B cell (primary cell): Measurements from ENCODE around the gene MYT1. TPM values are rescaled to one million over a fixed set of nuclear protein-coding genes. Genes with fewer than 3 reads are reported as not detected.

Source experiments
- ATAC-seq: fragments of 200-7000 bp; cut with Tn5 transposase; one replicate; pipeline ENCODE4 v1.10.0; 2021; ENCODE audit warnings: low read depth, mild to moderate bottlenecking, moderate number of reproducible peaks, moderate library complexity
- CTCF ChIA-PET: fragments of 350-600 bp; sonication (Branson Sonifier 250); formaldehyde crosslinking; loops from one replicate; lab custom pipeline; 2021; ENCODE audit warnings: antibody characterized with exemption, inconsistent platforms; lab: Charles Lee
- POLR2A ChIA-PET: fragments of 350-600 bp; sonication (Branson Sonifier 250); formaldehyde crosslinking; loops from one replicate; lab custom pipeline; 2021; ENCODE audit warnings: antibody characterized with exemption; lab: Charles Lee
- DNase-seq: peaks from one replicate; pipeline ENCODE4 v3.0.0; 2013
- H2AFZ ChIP-seq: 2 replicates; pipeline ENCODE4 v1.6.1; 2012; ENCODE audit warnings: mild to moderate bottlenecking, low read depth, low read length; ENCODE audit not compliant: insufficient read depth, poor library complexity, severe bottlenecking
- H3K27ac ChIP-seq, 2 donors: 1 replicate in 1 of 2; 2 replicates in 1 of 2; pipeline ENCODE4 v1.5.1; 2012 to 2013; ENCODE audit warnings: low read length in 2 of 2, mild to moderate bottlenecking in 2 of 2, moderate library complexity in 1 of 2
- H3K27me3 ChIP-seq, 4 experiments: fragments of 200-600 bp in 1 of 4; sonication (generic) in 1 of 4; replicated peaks in 1 of 4; 1 replicate in 2 of 4; 2 replicates in 2 of 4; pipeline versions ENCODE4 v1.6.1 to v1.7.0; 2013 to 2016; ENCODE audit warnings: low read length in 3 of 4, mild to moderate bottlenecking in 2 of 4, mixed read lengths in 1 of 4, moderate library complexity in 1 of 4; ENCODE audit not compliant: insufficient read depth in 4 of 4, control insufficient read depth in 3 of 4; ENCODE audit errors: control extremely low read depth in 1 of 4
- H3K36me3 ChIP-seq, 2 experiments: replicated peaks in 1 of 2; 1 replicate in 1 of 2; 2 replicates in 1 of 2; pipeline versions ENCODE4 v1.6.1 to v1.7.1; 2013; ENCODE audit warnings: low read length in 1 of 2; ENCODE audit not compliant: insufficient read depth in 2 of 2, control insufficient read depth in 1 of 2; ENCODE audit errors: control extremely low read depth in 1 of 2, extremely low read depth in 1 of 2
- H3K4me1 ChIP-seq, 2 donors: fragments of 200-600 bp in 1 of 2; sonication (generic) in 1 of 2; 1 replicate in 1 of 2; 2 replicates in 1 of 2; pipeline versions ENCODE4 v1.5.1 to v1.6.1; 2013 to 2017; ENCODE audit warnings: low read length in 2 of 2; ENCODE audit not compliant: control insufficient read depth in 2 of 2, insufficient read depth in 2 of 2
- H3K4me2 ChIP-seq: replicated peaks from 2 replicates; pipeline ENCODE3; 2012; ENCODE audit warnings: mild to moderate bottlenecking, low read depth, low read length; ENCODE audit not compliant: poor library complexity, severe bottlenecking
- H3K4me3 ChIP-seq, 5 experiments: fragments of 200-600 bp in 1 of 5; sonication (generic) in 1 of 5; 1 replicate in 3 of 5; 2 replicates in 2 of 5; pipeline versions ENCODE4 v1.5.1 to v1.7.0; 2011 to 2016; ENCODE audit warnings: low read length in 4 of 5, mild to moderate bottlenecking in 4 of 5, low read depth in 2 of 5, control low read depth in 1 of 5, moderate library complexity in 1 of 5; ENCODE audit not compliant: insufficient read depth in 1 of 5; ENCODE audit errors: control extremely low read depth in 1 of 5, extremely low read depth in 1 of 5
- H3K79me2 ChIP-seq: fragments of 200-600 bp; sonication (generic); one replicate; pipeline ENCODE4 v1.6.0; 2016; ENCODE audit warnings: low read length; ENCODE audit not compliant: control insufficient read depth, insufficient read depth
- H3K9ac ChIP-seq: fragments of 200-600 bp; sonication (generic); 2 replicates; pipeline ENCODE4 v1.6.1; 2017; ENCODE audit warnings: mild to moderate bottlenecking, low read length, moderate library complexity
- H3K9me3 ChIP-seq, 3 donors: one replicate each; pipeline versions ENCODE4 v1.6.1 to v1.7.1; 2013; ENCODE audit warnings: low read length in 2 of 3; ENCODE audit not compliant: control insufficient read depth in 2 of 3, insufficient read depth in 1 of 3; ENCODE audit errors: control extremely low read depth in 1 of 3
- H4K20me1 ChIP-seq: 2 replicates; pipeline ENCODE4 v1.6.0; 2012; ENCODE audit warnings: mild to moderate bottlenecking, low read length; ENCODE audit not compliant: insufficient read depth, control insufficient read depth, poor library complexity, severe bottlenecking
- H3K27ac Mint-ChIP-seq: one replicate; pipeline ENCODE4 v1.8.0; 2021; ENCODE audit warnings: mixed read lengths
- H3K27me3 Mint-ChIP-seq: one replicate; pipeline ENCODE4 v1.8.0; 2021; ENCODE audit warnings: mixed read lengths
- H3K4me1 Mint-ChIP-seq: one replicate; pipeline ENCODE4 v1.8.0; 2021; ENCODE audit warnings: mixed read lengths
- H3K4me3 Mint-ChIP-seq: one replicate; pipeline ENCODE4 v1.8.0; 2021; ENCODE audit warnings: mixed read lengths
- H3K9me3 Mint-ChIP-seq: one replicate; pipeline ENCODE4 v1.8.0; 2022; ENCODE audit warnings: mixed read lengths; ENCODE audit not compliant: insufficient read depth
- EZH2 ChIP-seq: IDR thresholded peaks from 2 replicates; pipeline ENCODE4 v1.6.1; 2012; ENCODE audit warnings: borderline replicate concordance, low read depth, mild to moderate bottlenecking, moderate library complexity, low read length; ENCODE audit not compliant: insufficient read depth, poor library complexity, severe bottlenecking
- WGBS: methylation state at CpG from one replicate; pipeline ENCODE4 v1.1.5; 2013; ENCODE audit warnings: missing lambda C conversion rate; ENCODE audit not compliant: insufficient coverage; 5-methylcytosine and 5-hydroxymethylcytosine counted together
- intact Hi-C: fragments of 100-400 bp; cut with micrococcal nuclease; formaldehyde crosslinking; loops from one replicate; pipeline ENCODE4 v1.10.0; 2022
- polyA plus RNA-seq: library from polyadenylated mRNA; depleted of rRNA; stranded (reverse); fragments of >200 nt; gene quantifications from 2 replicates; pipeline ENCODE4 v1.2.3, GENCODE V29; 2012
- total RNA-seq, 2 donors: library from RNA; stranded (reverse); fragments of 120-200 nt in 1 of 2; gene quantifications; 1 replicate in 1 of 2; 2 replicates in 1 of 2; pipeline versions ENCODE4 v1.2.3 to v1.2.4, GENCODE V29; 2013 to 2022
- TF ChIP-seq, protein P1 (sequence below): fragments of 200-600 bp; IDR thresholded peaks from one replicate; pipeline ENCODE4 v1.8.0; 2022; ENCODE audit warnings: antibody characterized with exemption, mild to moderate bottlenecking

Gene MYT1
- total and polyA plus RNA-seq, 2 donors (not counting 1 experiment from before 2014, with no cell fraction given) = 0.49 to 42.2 TPM

DNA sequence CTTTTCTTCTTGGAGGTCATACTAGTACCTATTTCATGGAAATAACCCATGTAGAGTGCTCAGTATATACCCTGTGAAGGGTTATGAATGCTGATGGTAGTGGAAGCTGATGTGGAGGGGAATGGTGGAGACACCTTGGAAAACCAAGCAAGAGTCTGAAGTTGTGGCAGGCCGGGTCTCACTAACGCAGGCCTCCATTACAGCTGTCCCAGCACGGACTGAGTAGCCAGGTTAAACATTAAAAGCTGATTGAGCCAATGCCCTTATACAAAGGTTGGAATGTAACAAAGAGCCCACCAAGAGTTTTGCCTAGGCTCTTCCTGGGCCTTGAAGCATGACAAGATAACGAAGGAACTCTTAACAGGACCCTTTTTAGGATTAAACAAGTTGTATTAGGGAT, 89.2 kb downstream of the MYT1 start:
- Histone ChIP-seq H2AFZ (no peak overlapping the region), H4K20me1 (peaks cover 4% of the 10 kb centered on the region), H3K9ac (no peak overlapping the region), H3K79me2 (peaks cover 27% of the 10 kb centered on the region), H3K27ac (no peak overlapping the region), H3K4me2 (no peak overlapping the region), H3K9me3 (no peaks in the 10 kb centered on the region), H3K27me3 (peaks cover 0 to 5% (median 2%) of the 10 kb centered on the region in 4 experiments), H3K4me1 (peaks cover 25 to 30% of the 10 kb centered on the region in 2 donors), H3K4me3 (no peak overlapping the region), H3K36me3 (no peaks in the 10 kb centered on the region)
- ChIA-PET POLR2A (interaction anchor here (0.6 kb wide), 1 partner anchor 151 kb away, joined by 4 read pairs; no protein-coding TSS in a partner anchor), CTCF (no interaction called here)
- DNase-seq (no peak), ATAC-seq (no peak)
- H3K4me3 Mint-ChIP-seq = peak overlapping the region; percentile 95
- peaks cover 11% of the 10 kb centered on the region for H3K27me3 Mint-ChIP-seq
- peaks cover 46% of the 10 kb centered on the region for H3K4me1 Mint-ChIP-seq
- intact Hi-C loops = no loop called here
- peak overlapping the region; percentile 56 for H3K27ac Mint-ChIP-seq
- 97% methylated on average over 3 of the region's 4 CpGs for WGBS
- H3K9me3 Mint-ChIP-seq = no peaks in the 10 kb centered on the region
- TF ChIP-seq, protein P1, sequence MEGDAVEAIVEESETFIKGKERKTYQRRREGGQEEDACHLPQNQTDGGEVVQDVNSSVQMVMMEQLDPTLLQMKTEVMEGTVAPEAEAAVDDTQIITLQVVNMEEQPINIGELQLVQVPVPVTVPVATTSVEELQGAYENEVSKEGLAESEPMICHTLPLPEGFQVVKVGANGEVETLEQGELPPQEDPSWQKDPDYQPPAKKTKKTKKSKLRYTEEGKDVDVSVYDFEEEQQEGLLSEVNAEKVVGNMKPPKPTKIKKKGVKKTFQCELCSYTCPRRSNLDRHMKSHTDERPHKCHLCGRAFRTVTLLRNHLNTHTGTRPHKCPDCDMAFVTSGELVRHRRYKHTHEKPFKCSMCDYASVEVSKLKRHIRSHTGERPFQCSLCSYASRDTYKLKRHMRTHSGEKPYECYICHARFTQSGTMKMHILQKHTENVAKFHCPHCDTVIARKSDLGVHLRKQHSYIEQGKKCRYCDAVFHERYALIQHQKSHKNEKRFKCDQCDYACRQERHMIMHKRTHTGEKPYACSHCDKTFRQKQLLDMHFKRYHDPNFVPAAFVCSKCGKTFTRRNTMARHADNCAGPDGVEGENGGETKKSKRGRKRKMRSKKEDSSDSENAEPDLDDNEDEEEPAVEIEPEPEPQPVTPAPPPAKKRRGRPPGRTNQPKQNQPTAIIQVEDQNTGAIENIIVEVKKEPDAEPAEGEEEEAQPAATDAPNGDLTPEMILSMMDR = no peak
- TF ChIP-seq EZH2 = no peak

DNA sequence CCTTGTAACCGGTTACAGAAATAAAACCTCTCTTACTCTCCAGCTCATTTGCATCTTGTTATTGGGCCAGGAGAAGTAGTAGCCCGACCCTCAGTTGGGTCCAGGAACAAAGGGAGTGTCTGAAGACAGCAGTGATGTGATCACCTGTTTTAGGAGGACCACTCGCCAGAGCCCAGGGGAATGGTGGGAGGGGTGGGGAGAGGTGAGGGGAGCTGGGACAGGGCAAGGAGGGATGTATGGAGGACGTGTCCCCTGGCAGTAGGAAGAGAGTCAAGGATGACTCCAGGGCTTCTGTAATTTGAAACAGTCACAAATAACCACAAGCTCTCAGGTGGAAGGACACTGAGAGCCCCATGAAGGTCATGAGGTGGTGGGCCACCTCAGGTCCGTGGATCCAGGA, 89.9 kb downstream of the MYT1 start:
- TF ChIP-seq EZH2 = no peak
- TF ChIP-seq, protein P1 = no peak
- CTCF ChIA-PET = no interaction called here
- intact Hi-C loops = no loop called here
- H3K4me3 Mint-ChIP-seq = peak overlapping the region; percentile 95
- Histone ChIP-seq H3K9ac (no peak overlapping the region), H3K9me3 (no peaks in the 10 kb centered on the region), H3K27me3 (peaks cover 0 to 4% (median 2%) of the 10 kb centered on the region in 4 experiments), H3K27ac (no peak overlapping the region), H3K4me2 (no peak overlapping the region), H3K36me3 (no peaks in the 10 kb centered on the region), H4K20me1 (peaks cover 4% of the 10 kb centered on the region), H3K79me2 (peaks cover 34% of the 10 kb centered on the region), H3K4me3 (no peak overlapping the region), H2AFZ (no peak overlapping the region), H3K4me1 (peaks cover 25 to 30% of the 10 kb centered on the region in 2 donors)
- peaks cover 11% of the 10 kb centered on the region for H3K27me3 Mint-ChIP-seq
- peaks cover 52% of the 10 kb centered on the region for H3K4me1 Mint-ChIP-seq
- POLR2A ChIA-PET = no interaction called here
- no peak for DNase-seq
- no peaks in the 10 kb centered on the region for H3K9me3 Mint-ChIP-seq
- no peak for ATAC-seq
- H3K27ac Mint-ChIP-seq = peak overlapping the region; percentile 73
- 93% methylated on average over 3 of the region's 5 CpGs for WGBS
